A549 treated with Hydrocortisone at 1 μM for 4 hours (cell line): ENCODE measurements around the gene CORO1C. TPM values are rescaled to one million over a fixed set of nuclear protein-coding genes. Genes with fewer than 3 reads are reported as not detected.

ENCODE experiments used
- total RNA-seq: library from RNA; stranded (reverse); fragments of 200-300 nt; extraction: Qiagen RNA extraction; gene quantifications from 5 replicates; pipeline ENCODE4 v1.2.3, GENCODE V29; 2022

Gene CORO1C
- total RNA-seq = 154 to 192 TPM (median 186 TPM) in 5 replicates

GRCh38 chr12:108731105-108731865 is at the start of gene CORO1C:
TSS of gene CORO1C (minus strand) at chr12:108731518. CDS start at chr12:108701318, 30,200 bp downstream.

GRCh38 chr12:108633534-108634248 is 97.6 kb downstream of the CORO1C start, which contains the start of gene SELPLG:
TSS of gene SELPLG (minus strand) at chr12:108633894. CDS start at chr12:108624307, 9,587 bp downstream.

DNA sequence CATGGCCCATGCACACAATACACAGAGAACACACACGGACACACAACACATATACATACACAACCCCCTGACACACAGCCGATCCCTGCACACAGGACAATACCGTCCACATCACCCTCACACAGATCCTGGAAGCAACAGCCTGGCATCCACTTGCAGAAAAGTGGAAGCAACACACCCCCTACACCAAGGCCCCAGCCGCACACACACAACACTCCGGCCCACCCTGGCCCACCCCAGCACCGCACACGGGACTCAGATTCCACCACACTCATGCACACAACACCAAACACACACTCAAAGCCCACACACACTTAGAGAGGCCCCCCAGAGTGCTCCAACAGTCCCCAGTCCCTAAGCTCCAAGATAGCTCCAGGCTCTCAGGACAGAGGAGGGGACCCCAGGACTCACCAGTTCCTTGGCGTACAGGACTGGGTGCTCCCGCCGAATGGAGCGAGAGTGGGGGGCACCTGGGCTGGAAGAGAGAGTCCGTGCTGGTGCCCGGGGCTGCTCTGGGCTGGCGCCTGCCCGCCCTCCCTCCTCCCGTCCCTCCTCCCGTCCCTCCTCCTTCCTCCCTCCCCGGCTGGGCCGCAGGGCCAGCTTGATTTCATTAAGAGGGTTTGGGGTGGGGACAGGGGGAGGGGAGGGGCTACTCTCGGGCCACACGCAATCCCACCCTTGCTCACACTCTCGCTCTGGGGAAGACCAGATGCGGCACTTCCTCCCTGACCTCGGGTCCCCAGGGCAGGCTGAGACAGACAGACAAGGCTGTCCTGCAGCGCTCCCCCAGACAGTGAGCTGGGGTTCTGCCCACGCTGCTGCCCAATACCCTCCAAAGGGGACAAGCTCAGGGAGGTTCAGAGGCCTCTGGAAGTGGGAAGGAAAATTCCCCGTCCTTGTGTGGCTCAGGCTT is 133.5 kb downstream of the CORO1C start, which contains the start of gene TMEM119:
Gene TMEM119 (minus strand): TSS at position 526 of the 913 bp plus-strand sequence. CDS start 5,701 bp downstream, outside the sequence.

Other genes with a start within 250 kb of the CORO1C start
- 2.3 to 3.2 TPM (median 3.1 TPM) in 5 replicates for gene FICD, start 216.2 kb downstream of the CORO1C start, total RNA-seq
- 37.6 to 56.5 TPM (median 39.2 TPM) in 5 replicates for gene SART3, start 170.3 kb downstream of the CORO1C start, total RNA-seq
- gene ISCU, start 168.9 kb downstream of the CORO1C start, total RNA-seq = 84.8 to 108 TPM (median 94.1 TPM) in 5 replicates
- 0.17 to 0.20 TPM in 2 of 5 replicates, not detected in the others for gene TMEM119, start 133.4 kb downstream of the CORO1C start, total RNA-seq
- gene SELPLG, start 97.6 kb downstream of the CORO1C start, total RNA-seq = 0.64 to 1.2 TPM (median 0.91 TPM) in 5 replicates
- gene SSH1, start 126.1 kb upstream of the CORO1C start, total RNA-seq = 14.5 to 23.0 TPM (median 21.0 TPM) in 5 replicates
- not detected in 5 replicates for gene DAO, start 148.6 kb upstream of the CORO1C start, total RNA-seq